Measurements from ENCODE around the gene BMERB1.
"Not testable (repeated sequence)": the region's sequence is repeated elsewhere in the genome, so short reads cannot be mapped to it uniquely, and the experiment has no call there.

The BMERB1 gene

GRCh38 chr16:15526097-15526496 lies 91.7 kb downstream of the BMERB1 start:
- DNase-seq: no peak

GRCh38 chr16:15526731-15527130 lies 92.3 kb downstream of the BMERB1 start:
- no peak for DNase-seq

GRCh38 chr16:15529673-15530072 lies 95.3 kb downstream of the BMERB1 start:
- no peak for DNase-seq

GRCh38 chr16:15530085-15530484 lies 95.7 kb downstream of the BMERB1 start:
- no peak for DNase-seq

DNA sequence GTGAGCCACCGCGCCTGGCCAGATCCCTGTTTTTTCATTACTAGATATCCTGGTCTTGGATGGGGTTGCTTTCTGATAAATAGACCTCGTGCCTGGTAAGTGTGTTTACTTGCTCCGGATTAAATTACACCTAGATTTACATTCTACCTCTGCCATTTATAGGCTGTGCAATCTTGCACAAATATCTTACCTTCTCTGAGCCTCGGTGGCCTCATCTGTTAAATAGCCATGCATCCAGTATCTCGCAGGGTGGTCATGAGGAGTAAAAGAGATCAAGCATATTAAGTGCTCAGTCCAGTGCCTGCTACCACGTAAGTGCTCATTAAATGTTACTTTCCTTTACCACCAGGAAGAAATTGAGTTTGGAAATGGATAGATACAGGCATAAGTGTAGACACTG lies 98.4 kb downstream of the BMERB1 start:
- no peak for DNase-seq

DNA sequence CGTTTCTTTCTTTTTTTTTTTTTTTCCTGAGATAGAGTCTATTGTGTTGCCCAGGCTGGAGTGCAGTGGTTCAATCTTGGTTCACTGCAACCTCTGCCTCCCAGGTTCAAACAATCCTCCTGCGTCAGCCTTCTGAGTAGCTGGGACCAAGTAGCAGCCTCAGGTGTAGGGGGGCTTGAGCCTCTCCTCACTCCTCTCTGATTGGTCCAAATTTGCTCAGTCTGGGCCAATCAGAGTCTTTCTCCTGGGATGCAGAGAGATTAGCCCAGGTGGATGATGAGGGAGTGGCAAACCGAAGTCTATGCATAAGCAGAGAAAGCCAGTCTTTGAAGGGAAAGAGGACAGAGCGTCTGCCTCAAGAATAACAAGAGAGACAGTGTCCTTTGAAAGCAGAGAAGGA lies 99.0 kb downstream of the BMERB1 start:
- DNase-seq: no peak

DNA sequence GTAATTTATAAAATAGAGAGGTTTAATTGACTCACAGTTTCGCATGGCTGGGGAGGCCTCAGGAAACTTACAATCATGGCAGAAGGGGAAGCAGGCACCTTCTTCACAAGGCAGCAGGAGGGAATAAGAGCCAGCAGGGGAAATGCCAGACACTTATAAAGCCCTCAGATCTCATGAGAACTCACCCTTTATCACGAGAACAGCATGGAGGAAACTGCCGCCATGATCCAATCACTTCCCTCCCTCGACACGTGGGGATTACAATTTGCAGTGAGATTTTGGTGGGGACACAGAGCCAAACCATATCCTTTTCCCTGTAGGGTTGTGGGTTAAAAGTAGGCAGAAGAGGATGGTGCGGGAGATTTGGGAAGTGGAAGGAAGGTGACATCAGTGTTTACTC lies 101.4 kb downstream of the BMERB1 start:
- no peak for DNase-seq

DNA sequence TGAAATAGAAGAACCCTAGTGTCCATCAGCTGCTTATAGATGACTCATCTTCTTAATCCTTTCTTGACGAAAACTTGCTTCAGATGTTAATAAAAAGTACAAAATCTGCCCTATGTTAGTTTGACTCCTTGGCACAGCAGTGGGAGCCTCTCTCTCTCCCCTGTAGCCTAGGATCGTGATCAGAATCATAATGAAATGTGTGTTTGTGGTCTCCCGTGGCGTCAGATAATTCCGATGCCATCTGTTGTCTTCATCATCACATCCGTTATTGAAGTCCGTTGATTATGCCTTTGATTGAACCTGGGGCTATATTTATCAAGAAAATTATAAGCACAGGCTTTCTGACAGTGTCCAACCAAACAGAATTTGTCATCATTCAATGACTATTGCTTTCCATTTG lies 102.5 kb downstream of the BMERB1 start:
- DNase-seq: no peak

DNA sequence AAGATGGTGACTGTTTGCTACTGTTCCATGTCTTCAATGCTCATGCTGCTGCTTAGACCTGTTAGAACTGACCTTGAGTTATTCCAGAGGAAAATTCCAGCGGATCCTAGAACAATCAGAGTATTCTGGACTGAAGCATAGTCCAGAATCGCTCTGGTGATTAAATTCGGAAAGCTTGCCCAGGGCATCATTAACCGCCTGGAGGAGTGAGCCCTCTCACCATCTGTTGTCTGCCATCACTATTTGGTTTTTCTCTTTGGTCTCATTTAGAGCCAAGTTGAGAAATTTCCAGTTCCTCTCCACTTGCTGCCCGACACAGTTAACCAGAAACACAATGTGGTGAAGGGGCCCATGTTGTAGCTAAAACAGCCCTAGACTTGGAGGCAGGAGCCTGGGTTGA lies 104.1 kb downstream of the BMERB1 start:
- DNase-seq: no peak

- DNase-seq: no peak
Measured at GRCh38 chr16:15539197-15539596, 104.8 kb downstream of the BMERB1 start.

GRCh38 chr16:15542261-15542660 lies 107.9 kb downstream of the BMERB1 start:
- DNase-seq: no peak

DNA sequence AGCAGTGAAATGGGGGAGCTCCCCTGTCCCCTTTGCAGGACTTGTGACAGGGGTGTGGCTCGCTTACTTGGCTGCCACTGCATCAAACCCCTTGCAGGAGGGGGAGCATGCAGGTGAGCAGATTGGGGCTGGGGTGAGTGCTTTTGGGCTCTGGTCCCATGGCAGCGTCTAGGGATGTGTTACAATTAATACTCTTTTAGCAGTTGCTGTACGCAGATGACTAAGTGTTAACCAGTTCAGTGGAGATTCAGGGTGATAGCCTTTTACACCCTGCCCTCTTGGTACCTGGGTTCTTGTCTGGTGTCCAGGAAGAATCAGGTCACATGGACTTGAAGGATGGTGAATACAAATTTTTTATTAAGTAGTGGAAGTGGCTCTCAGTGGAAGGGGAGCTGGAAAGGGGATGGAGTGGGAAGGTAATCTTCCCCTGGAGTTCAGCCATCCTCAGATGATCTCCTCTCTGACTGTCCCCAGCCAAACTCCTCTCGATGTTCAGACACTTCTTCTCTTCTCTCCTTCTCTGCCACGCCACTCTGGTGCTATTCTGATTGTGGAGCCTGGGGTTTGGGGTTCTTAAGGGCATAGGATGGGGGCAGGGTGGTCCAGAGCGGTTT lies 108.5 kb downstream of the BMERB1 start:
- DNase-seq: no peak

- DNase-seq: no peak
Measured at GRCh38 chr16:15544405-15544804, 110.0 kb downstream of the BMERB1 start.

DNA sequence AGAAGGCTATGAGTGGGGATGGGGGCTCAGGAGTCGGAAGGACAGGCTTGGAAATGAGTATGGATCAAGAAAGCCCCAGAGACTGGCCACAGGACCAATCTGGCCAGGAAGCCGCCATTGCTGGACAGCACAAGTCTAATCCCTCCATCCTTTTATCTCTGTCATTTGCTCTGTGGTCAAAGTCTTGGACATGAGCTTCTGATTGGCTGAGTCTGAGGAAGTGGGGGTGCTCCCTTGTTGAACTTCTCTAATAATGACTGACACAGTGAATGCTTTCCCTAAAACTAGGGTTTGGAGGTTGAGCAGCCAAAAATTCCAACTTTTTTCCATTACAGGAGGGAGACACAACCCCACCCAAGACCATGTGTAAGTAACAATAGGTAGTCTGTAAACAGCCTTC lies 111.2 kb downstream of the BMERB1 start:
- no peak for DNase-seq

GRCh38 chr16:15547072-15547767 lies 112.8 kb downstream of the BMERB1 start:
- not testable (repeated sequence) for DNase-seq

GRCh38 chr16:15547768-15548096 lies 113.3 kb downstream of the BMERB1 start:
- DNase-seq: no peak

- no peak for DNase-seq
Measured at GRCh38 chr16:15548482-15548891, 114.1 kb downstream of the BMERB1 start.

- DNase-seq: no peak
Measured at GRCh38 chr16:15552507-15552906, 118.1 kb downstream of the BMERB1 start.

DNA sequence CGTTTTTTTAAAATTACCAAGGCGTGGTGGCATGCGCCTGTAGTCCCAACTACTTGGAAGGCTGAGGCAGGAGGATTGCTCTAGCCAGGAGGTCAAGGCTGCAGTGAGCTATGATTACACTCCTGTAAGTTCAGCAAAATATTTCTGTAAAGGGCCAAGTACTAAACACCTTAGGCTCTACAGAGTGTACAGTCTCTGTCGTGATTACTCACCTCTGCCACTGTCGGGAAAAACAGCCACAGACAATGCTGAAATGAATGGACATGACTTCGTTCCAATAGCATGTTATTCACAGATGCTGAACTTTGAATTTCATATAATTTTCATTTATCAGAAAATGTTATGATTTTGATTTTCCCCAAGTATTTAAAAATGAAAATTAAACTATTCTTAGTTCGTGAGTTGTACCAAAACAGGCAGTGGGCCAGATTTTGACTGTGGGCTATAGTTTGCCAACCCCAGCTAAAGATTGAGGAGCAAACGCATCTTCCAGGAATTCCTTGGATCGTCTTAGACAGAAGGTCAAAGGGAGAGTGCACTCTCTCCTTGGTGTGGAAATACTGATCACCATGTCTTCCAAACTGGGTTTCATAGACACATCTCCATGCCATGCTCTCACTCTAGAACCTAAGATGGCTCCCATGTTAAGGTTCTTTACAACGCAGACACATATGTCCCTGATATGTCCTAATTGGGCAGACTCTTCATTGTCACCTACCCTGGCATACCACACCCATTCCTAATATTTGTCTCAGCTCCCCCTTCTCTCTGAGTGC lies 119.1 kb downstream of the BMERB1 start:
- no peak for DNase-seq

DNA sequence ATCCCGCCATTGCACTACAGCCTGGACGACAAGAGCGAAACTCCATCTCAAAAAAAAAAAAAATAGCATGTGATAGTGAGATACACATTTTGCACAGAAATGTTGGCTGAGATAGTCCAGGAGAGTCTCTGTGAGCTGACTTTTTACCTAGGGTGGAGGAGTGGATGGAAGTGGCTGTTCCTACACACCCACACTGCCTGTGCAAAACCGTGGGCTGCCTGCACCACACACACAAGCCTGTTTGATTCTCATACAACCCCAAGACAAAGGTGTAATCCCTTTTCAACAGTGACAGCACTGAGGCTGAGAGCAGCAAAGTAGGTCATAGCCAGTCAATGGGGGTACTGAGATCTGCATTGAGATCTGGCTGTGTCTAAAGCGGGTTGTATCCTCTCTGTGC lies 121.7 kb downstream of the BMERB1 start:
- no peak for DNase-seq

DNA sequence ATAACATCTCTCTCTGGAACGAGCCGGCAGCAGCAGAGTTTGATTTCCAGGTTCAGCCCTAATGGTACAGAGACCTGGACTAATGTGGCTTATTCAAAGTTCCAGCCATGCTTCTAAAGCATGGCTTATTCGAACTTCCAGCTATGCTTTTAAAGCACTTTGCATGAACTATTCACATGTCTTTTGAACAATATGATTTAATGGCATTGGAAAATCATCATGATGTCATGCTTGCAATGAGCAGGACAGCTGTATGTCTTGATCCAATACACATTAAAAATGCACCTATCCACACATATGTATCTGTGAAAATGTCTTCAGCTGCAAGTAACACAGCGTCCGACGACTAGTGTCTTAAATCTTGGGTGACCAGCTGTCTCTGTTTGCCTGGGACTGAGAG lies 122.9 kb downstream of the BMERB1 start:
- DNase-seq: no peak

DNA sequence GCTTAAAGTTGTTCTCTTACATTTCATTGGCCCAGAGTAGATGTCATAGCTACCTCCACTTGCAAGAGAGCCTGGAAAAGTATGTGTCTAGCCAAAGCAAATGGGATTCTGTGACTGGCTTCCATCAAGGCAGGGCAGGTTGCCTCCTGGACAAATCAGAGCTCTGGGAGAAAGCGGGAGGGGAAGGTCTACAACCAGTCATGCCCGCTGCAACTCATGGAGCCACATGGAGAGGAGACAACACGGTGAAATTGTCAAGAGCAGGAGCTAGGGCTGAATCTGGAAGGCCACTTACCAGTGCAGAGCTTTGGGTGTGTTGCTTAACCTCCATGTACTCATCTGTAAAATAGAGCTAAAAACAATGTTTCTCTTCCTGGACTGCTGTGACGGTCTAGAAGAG lies 124.8 kb downstream of the BMERB1 start:
- no peak for DNase-seq

DNA sequence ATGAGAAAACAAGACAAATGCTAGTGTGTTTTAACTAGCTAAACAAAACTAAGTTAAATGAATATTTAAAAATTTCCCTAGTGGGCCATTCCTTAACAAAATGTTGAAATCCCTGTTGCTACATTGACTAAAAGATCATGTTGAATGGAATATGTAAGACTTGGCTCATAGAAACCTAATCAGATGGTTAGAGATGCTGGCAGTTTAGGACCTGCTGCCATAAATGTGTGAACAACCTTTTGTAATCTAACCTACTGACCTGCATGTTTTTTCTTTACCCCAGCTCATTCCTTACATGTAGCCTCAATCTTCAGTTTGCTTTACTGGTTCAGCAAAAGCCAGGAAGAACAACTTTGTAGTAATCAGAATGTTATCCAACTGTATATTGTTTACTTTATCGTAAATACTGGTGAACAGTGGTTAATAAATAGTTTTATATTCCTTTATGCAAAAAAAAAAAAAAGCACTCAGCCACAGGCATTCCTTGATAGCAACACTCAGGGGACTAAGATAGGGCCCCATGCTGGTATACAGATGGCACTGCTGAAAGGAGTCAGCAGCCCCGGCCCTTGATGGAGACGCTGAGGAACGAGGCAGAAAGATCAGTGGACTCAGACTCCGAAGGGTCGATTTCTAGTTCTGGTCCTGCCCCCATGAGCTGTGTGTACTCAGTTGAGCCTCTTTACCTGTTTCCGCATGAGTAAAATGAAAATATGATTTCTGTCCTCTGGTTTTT lies 130.4 kb downstream of the BMERB1 start:
- DNase-seq: no peak

DNA sequence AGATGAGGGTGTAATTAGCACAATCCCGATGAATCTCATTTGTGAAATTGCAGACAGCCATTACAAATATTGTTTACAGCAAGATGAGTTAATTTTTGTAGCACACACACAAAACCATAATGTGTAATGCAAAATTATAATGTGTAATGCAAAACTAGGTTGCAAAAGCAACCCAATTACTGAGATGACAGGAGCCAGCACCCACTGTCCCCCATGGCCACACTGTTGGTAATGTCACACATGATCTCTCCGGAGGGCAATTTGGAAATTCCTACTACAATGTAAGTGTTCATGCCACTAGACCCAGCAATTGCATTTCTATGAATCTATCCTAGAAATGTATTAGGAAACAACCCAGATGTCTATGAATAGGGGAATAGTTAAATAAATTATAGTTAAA lies 131.7 kb downstream of the BMERB1 start:
- DNase-seq: no peak
